ENCODE measurements around the gene CPNE7.

DNA sequence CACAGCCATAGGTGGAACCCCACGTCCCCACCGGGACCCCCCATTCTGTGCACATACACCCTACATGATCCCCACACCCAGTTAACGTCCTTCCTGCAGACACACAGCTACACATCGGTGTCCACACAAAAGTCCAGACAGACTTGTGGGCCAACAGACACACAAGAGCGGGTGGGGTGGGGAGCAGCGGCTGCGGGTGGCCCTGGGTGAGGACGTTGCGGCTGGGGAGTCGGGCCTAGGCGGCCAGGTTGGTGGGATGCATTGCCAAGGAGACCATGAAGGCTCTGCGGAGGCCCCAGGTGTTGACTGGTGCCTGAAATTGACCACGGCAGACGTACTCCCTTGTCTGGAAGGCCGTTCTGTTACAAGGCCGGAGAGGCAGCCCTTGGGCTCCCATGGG lies 29.2 kb downstream of the CPNE7 start:
- TF ChIP-seq CTCF (IDR thresholded peaks at IDR 0.05; ENCODE audit: insufficient read depth, low read length, poor library complexity, severe bottlenecking) = no peak
- no peak for TF ChIP-seq EZH2phosphoT487 (conservative IDR thresholded peaks at IDR 0.05; ENCODE audit: low read length)

Data from SU-DHL-6 (cell line).